Measurements from ENCODE around the gene CIRBP. TPM values are rescaled to one million over a fixed set of nuclear protein-coding genes. Genes with fewer than 3 reads are reported as not detected.

Gene CIRBP
- total and polyA plus RNA-seq, 2 of the 13 experiments (the other 11 are each of a cell fraction or from before 2014, with no cell fraction given), result 133 to 140 TPM

DNA sequence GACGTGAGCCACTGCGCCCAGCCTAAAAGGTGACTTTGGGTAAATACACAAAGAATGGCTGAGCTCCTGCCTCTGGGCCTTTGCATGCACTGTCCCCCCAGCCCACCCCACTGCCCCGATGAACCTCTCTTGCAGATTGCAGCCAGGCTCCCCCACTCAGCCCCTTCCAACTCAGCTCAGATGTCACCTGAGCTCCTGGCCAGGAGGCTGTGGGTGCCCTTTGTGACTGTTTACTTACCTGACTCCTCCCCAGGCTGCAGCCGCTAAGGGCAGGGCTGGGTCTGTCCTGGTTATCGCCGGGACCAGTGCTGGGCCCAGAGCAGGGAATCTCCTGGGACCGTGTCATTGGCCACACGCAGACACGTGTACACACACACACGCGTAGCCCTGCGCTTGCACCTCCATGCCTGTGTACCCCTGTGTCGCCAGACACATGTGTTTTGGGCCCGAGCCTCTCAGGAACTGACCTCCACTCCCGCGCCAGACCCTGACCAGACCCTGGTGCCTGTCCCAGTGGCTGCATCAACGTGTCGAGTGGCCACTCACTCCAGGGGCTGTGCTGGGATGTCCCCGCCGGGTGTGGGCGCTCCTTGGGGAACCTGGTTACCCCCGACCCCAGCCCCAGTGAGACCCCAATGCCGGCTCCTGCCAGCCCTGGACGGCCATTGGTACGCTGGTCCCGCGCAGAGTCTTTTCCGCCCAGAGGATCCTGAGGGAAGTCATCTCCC, 35.2 kb downstream of the CIRBP start (continued):
- TF ChIP-seq, protein P1, sequence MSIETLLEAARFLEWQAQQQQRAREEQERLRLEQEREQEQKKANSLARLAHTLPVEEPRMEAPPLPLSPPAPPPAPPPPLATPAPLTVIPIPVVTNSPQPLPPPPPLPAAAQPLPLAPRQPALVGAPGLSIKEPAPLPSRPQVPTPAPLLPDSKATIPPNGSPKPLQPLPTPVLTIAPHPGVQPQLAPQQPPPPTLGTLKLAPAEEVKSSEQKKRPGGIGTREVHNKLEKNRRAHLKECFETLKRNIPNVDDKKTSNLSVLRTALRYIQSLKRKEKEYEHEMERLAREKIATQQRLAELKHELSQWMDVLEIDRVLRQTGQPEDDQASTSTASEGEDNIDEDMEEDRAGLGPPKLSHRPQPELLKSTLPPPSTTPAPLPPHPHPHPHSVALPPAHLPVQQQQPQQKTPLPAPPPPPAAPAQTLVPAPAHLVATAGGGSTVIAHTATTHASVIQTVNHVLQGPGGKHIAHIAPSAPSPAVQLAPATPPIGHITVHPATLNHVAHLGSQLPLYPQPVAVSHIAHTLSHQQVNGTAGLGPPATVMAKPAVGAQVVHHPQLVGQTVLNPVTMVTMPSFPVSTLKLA (IDR thresholded peaks at IDR 0.05), result peak; percentile 78
- TF ChIP-seq ZNF746 (CRISPR knock-in tag; IDR thresholded peaks at IDR 0.05) (no peak), EP300 (IDR thresholded peaks at IDR 0.05; ENCODE audit: low read depth in 2 of 2, low read length in 2 of 2) (peak in 1 of 2 experiments; percentile 26; a peak in 1 of 4 replicates), EP300 (CRISPR knock-in tag; IDR thresholded peaks at IDR 0.05; ENCODE audit: borderline replicate concordance) (peak; percentile 11; the same call in 1 of the 2 replicates), ZNF292 (CRISPR knock-in tag; IDR thresholded peaks at IDR 0.05; ENCODE audit: borderline replicate concordance, low read depth) (peak; percentile 60; the same call in 1 of the 2 replicates), ZNF253 (CRISPR knock-in tag; IDR thresholded peaks at IDR 0.05; ENCODE audit: borderline replicate concordance) (no peak), SIN3A (IDR thresholded peaks at IDR 0.05; ENCODE audit: borderline replicate concordance, low read depth, low read length) (no peak), ZMYM3 (CRISPR knock-in tag; IDR thresholded peaks at IDR 0.05) (peak; percentile 84), ZBTB1 (CRISPR knock-in tag; IDR thresholded peaks at IDR 0.05; ENCODE audit: borderline replicate concordance) (no peak), SALL2 (CRISPR knock-in tag; IDR thresholded peaks at IDR 0.05) (no peak), MAZ (IDR thresholded peaks at IDR 0.05; ENCODE audit: borderline replicate concordance, low read depth, low read length) (no peak), MAZ (CRISPR knock-in tag; IDR thresholded peaks at IDR 0.05; ENCODE audit: low read depth) (no peak; the same call in 1 of the 2 replicates), SMARCE1 (IDR thresholded peaks at IDR 0.05; ENCODE audit: borderline replicate concordance) (no peak)
- TF ChIP-seq, protein P2, sequence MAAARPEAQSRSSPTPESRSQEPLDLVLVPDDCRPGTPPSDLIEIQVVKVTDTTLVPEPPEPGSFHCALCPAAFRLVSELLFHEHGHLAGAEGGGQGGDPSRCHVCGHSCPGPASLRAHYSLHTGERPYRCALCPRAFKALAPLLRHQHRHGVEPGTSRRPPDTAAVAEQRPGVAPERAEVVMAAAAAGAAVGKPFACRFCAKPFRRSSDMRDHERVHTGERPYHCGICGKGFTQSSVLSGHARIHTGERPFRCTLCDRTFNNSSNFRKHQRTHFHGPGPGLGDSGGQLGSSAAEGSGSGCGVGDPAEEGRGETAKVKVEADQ (CRISPR knock-in tag; IDR thresholded peaks at IDR 0.05; ENCODE audit: borderline replicate concordance), result peak; percentile 38; the same call in 1 of the 2 replicates
- TF ChIP-seq, protein P3, sequence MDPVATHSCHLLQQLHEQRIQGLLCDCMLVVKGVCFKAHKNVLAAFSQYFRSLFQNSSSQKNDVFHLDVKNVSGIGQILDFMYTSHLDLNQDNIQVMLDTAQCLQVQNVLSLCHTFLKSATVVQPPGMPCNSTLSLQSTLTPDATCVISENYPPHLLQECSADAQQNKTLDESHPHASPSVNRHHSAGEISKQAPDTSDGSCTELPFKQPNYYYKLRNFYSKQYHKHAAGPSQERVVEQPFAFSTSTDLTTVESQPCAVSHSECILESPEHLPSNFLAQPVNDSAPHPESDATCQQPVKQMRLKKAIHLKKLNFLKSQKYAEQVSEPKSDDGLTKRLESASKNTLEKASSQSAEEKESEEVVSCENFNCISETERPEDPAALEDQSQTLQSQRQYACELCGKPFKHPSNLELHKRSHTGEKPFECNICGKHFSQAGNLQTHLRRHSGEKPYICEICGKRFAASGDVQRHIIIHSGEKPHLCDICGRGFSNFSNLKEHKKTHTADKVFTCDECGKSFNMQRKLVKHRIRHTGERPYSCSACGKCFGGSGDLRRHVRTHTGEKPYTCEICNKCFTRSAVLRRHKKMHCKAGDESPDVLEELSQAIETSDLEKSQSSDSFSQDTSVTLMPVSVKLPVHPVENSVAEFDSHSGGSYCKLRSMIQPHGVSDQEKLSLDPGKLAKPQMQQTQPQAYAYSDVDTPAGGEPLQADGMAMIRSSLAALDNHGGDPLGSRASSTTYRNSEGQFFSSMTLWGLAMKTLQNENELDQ (CRISPR knock-in tag; IDR thresholded peaks at IDR 0.05; ENCODE audit: borderline replicate concordance), result no peak
- TF ChIP-seq, protein P4, sequence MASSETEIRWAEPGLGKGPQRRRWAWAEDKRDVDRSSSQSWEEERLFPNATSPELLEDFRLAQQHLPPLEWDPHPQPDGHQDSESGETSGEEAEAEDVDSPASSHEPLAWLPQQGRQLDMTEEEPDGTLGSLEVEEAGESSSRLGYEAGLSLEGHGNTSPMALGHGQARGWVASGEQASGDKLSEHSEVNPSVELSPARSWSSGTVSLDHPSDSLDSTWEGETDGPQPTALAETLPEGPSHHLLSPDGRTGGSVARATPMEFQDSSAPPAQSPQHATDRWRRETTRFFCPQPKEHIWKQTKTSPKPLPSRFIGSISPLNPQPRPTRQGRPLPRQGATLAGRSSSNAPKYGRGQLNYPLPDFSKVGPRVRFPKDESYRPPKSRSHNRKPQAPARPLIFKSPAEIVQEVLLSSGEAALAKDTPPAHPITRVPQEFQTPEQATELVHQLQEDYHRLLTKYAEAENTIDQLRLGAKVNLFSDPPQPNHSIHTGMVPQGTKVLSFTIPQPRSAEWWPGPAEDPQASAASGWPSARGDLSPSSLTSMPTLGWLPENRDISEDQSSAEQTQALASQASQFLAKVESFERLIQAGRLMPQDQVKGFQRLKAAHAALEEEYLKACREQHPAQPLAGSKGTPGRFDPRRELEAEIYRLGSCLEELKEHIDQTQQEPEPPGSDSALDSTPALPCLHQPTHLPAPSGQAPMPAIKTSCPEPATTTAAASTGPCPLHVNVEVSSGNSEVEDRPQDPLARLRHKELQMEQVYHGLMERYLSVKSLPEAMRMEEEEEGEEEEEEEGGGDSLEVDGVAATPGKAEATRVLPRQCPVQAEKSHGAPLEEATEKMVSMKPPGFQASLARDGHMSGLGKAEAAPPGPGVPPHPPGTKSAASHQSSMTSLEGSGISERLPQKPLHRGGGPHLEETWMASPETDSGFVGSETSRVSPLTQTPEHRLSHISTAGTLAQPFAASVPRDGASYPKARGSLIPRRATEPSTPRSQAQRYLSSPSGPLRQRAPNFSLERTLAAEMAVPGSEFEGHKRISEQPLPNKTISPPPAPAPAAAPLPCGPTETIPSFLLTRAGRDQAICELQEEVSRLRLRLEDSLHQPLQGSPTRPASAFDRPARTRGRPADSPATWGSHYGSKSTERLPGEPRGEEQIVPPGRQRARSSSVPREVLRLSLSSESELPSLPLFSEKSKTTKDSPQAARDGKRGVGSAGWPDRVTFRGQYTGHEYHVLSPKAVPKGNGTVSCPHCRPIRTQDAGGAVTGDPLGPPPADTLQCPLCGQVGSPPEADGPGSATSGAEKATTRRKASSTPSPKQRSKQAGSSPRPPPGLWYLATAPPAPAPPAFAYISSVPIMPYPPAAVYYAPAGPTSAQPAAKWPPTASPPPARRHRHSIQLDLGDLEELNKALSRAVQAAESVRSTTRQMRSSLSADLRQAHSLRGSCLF (CRISPR knock-in tag; IDR thresholded peaks at IDR 0.05; ENCODE audit: borderline replicate concordance), result no peak
- TF ChIP-seq, protein P5, sequence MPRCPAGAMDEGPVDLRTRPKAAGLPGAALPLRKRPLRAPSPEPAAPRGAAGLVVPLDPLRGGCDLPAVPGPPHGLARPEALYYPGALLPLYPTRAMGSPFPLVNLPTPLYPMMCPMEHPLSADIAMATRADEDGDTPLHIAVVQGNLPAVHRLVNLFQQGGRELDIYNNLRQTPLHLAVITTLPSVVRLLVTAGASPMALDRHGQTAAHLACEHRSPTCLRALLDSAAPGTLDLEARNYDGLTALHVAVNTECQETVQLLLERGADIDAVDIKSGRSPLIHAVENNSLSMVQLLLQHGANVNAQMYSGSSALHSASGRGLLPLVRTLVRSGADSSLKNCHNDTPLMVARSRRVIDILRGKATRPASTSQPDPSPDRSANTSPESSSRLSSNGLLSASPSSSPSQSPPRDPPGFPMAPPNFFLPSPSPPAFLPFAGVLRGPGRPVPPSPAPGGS (CRISPR knock-in tag; IDR thresholded peaks at IDR 0.05), result no peak

All from HepG2 (cell line).